Measurements from ENCODE around the gene GALNT18. TPM values are rescaled to one million over a fixed set of nuclear protein-coding genes. Genes with fewer than 3 reads are reported as not detected.

GALNT18 gene
- total and polyA plus RNA-seq, 2 experiments from 2014 or later = 4.3 to 10.8 TPM

DNA sequence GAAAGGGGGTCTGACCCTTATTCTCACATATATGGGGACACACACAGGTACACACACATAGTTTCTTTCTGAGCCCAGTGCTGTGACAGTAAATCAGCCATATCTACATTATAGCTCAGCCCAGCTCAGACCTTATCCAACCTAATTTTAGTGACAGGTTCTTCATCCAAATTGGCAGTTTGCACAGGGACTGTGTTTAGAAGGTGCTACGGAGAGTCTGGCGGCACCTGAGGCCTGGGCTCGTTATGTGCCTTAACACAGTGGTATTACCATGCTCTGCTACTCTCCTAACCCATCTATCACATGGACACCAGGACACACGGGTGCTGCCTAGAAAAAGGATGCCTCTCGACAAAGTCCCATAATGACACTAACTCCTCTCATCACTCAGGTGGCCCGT is 109.3 kb downstream of the GALNT18 start:
- Histone ChIP-seq H3K36me3 (ENCODE audit: insufficient read depth) (no peaks in the 10 kb centered on the region), H3K4me3 (no peak overlapping the region), H3K27ac (ENCODE audit: low read depth) (no peak overlapping the region), H3F3A (replicated peaks; ENCODE audit: low read depth) (no peaks in the 10 kb centered on the region), H2AFZ (no peak overlapping the region), H3K4me2 (no peak overlapping the region), H3K9me2 (ENCODE audit: insufficient read depth) (no peaks in the 10 kb centered on the region), H3K27me3 (ENCODE audit: insufficient read depth) (no peaks in the 10 kb centered on the region), H3K79me2 (replicated peaks; ENCODE audit: insufficient read depth) (no peaks in the 10 kb centered on the region; the same call in 1 of the 2 replicates), H3K4me1 (ENCODE audit: insufficient read depth) (peaks cover 9% of the 10 kb centered on the region; the same call in 1 of the 2 replicates), H4K20me1 (replicated peaks; ENCODE audit: insufficient read depth) (no peaks in the 10 kb centered on the region)
- ATAC-seq (no peak), DNase-seq (ENCODE audit: low spot score) (no peak)
- H3K4me3 Mint-ChIP-seq = no peak overlapping the region
- no peaks in the 10 kb centered on the region for H3K9me3 Mint-ChIP-seq
- peaks cover 39% of the 10 kb centered on the region; the same call in 2 of the 3 replicates for H3K4me1 Mint-ChIP-seq
- no peak overlapping the region for H3K27ac Mint-ChIP-seq
- H3K27me3 Mint-ChIP-seq (ENCODE audit: insufficient read depth, low read depth, poor library complexity) = no peaks in the 10 kb centered on the region
- TF ChIP-seq, protein P1, sequence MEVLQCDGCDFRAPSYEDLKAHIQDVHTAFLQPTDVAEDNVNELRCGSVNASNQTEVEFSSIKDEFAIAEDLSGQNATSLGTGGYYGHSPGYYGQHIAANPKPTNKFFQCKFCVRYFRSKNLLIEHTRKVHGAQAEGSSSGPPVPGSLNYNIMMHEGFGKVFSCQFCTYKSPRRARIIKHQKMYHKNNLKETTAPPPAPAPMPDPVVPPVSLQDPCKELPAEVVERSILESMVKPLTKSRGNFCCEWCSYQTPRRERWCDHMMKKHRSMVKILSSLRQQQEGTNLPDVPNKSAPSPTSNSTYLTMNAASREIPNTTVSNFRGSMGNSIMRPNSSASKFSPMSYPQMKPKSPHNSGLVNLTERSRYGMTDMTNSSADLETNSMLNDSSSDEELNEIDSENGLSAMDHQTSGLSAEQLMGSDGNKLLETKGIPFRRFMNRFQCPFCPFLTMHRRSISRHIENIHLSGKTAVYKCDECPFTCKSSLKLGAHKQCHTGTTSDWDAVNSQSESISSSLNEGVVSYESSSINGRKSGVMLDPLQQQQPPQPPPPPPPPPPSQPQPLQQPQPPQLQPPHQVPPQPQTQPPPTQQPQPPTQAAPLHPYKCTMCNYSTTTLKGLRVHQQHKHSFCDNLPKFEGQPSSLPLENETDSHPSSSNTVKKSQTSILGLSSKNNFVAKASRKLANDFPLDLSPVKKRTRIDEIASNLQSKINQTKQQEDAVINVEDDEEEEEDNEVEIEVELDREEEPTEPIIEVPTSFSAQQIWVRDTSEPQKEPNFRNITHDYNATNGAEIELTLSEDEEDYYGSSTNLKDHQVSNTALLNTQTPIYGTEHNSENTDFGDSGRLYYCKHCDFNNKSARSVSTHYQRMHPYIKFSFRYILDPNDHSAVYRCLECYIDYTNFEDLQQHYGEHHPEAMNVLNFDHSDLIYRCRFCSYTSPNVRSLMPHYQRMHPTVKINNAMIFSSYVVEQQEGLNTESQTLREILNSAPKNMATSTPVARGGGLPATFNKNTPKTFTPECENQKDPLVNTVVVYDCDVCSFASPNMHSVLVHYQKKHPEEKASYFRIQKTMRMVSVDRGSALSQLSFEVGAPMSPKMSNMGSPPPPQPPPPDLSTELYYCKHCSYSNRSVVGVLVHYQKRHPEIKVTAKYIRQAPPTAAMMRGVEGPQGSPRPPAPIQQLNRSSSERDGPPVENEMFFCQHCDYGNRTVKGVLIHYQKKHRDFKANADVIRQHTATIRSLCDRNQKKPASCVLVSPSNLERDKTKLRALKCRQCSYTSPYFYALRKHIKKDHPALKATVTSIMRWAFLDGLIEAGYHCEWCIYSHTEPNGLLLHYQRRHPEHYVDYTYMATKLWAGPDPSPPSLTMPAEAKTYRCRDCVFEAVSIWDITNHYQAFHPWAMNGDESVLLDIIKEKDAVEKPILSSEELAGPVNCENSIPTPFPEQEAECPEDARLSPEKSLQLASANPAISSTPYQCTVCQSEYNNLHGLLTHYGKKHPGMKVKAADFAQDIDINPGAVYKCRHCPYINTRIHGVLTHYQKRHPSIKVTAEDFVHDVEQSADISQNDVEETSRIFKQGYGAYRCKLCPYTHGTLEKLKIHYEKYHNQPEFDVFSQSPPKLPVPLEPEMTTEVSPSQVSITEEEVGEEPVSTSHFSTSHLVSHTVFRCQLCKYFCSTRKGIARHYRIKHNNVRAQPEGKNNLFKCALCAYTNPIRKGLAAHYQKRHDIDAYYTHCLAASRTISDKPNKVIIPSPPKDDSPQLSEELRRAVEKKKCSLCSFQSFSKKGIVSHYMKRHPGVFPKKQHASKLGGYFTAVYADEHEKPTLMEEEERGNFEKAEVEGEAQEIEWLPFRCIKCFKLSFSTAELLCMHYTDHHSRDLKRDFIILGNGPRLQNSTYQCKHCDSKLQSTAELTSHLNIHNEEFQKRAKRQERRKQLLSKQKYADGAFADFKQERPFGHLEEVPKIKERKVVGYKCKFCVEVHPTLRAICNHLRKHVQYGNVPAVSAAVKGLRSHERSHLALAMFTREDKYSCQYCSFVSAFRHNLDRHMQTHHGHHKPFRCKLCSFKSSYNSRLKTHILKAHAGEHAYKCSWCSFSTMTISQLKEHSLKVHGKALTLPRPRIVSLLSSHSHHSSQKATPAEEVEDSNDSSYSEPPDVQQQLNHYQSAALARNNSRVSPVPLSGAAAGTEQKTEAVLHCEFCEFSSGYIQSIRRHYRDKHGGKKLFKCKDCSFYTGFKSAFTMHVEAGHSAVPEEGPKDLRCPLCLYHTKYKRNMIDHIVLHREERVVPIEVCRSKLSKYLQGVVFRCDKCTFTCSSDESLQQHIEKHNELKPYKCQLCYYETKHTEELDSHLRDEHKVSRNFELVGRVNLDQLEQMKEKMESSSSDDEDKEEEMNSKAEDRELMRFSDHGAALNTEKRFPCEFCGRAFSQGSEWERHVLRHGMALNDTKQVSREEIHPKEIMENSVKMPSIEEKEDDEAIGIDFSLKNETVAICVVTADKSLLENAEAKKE (CRISPR knock-in tag; IDR thresholded peaks at IDR 0.05) = no peak
- TF ChIP-seq EZH2 (IDR thresholded peaks at IDR 0.05; ENCODE audit: low read depth, unreplicated experiment) (no peak), REST (IDR thresholded peaks at IDR 0.05; ENCODE audit: unreplicated experiment) (no peak), STAT1 (IDR thresholded peaks at IDR 0.05; ENCODE audit: unreplicated experiment) (no peak)
- H3K36me3 Mint-ChIP-seq (ENCODE audit: low read depth) = no peaks in the 10 kb centered on the region
